K562 (cell line): ENCODE data around the gene EYA3. TPM values are rescaled to one million over a fixed set of nuclear protein-coding genes. Genes with fewer than 3 reads are reported as not detected.
A peak's percentile ranks its signal among the peaks of the same experiment; 100 is the strongest.

Source experiments
- BRCA1 ChIP-seq, 2 experiments: fragments of 450-650 bp in 1 of 2; sonication (generic) in 1 of 2; formaldehyde crosslinking in 1 of 2; IDR thresholded peaks; 2 replicates each; pipeline versions ENCODE4 v1.5.0 to v1.6.1; 2017 to 2020; ENCODE audit warnings: mild to moderate bottlenecking in 1 of 2, missing genetic modification reagents in 1 of 2
- C11orf30 ChIP-seq: fragments of 450-650 bp; IDR thresholded peaks from 2 replicates; pipeline ENCODE4 v1.6.1; 2016; ENCODE audit warnings: low read depth, mild to moderate bottlenecking
- CTBP1 ChIP-seq: fragments of 450-650 bp; IDR thresholded peaks from 2 replicates; pipeline ENCODE4 v1.6.1; 2016; ENCODE audit warnings: borderline replicate concordance
- FOXP1 ChIP-seq: sonication (generic); formaldehyde crosslinking; IDR thresholded peaks from 2 replicates; pipeline ENCODE4 v1.8.0; 2022; ENCODE audit warnings: mild to moderate bottlenecking, missing genetic modification reagents
- JUN ChIP-seq, 2 experiments: sonication (generic) in 1 of 2; formaldehyde crosslinking in 1 of 2; IDR thresholded peaks; 2 replicates each; pipeline versions ENCODE4 v1.6.1 to v1.8.0; 2012 to 2022; ENCODE audit warnings: borderline replicate concordance in 2 of 2, mild to moderate bottlenecking in 2 of 2, improper control_type of control experiment in 1 of 2, low read depth in 1 of 2, low read length in 1 of 2, missing genetic modification reagents in 1 of 2
- KAT8 ChIP-seq: fragments of 450-650 bp; IDR thresholded peaks from 2 replicates; pipeline ENCODE4 v1.6.1; 2016; ENCODE audit warnings: low read depth, mild to moderate bottlenecking
- KDM2B ChIP-seq: fragments of 250-450 bp; sonication (Bioruptor Pico); IDR thresholded peaks from 2 replicates; pipeline ENCODE4 v1.8.0; 2021; ENCODE audit warnings: mild to moderate bottlenecking, moderate library complexity
- LEF1 ChIP-seq: fragments of 450-650 bp; IDR thresholded peaks from 2 replicates; pipeline ENCODE4 v1.6.1; 2016; ENCODE audit warnings: mild to moderate bottlenecking
- MAFG ChIP-seq: fragments of 450-650 bp; conservative IDR thresholded peaks from 2 replicates; pipeline ENCODE4 v1.6.1; 2016; ENCODE audit warnings: missing genetic modification characterization, missing compliant biosample characterization
- MAFK ChIP-seq: IDR thresholded peaks from 2 replicates; pipeline ENCODE4 v1.6.1; 2011; ENCODE audit warnings: low read length, improper control_type of control experiment
- NCOA1 ChIP-seq: fragments of 450-650 bp; IDR thresholded peaks from 2 replicates; pipeline ENCODE4 v1.6.1; 2016; ENCODE audit warnings: low read depth
- NR2C2 ChIP-seq, 2 experiments: fragments of 200-800 bp in 1 of 2; sonication (Bioruptor generic) in 1 of 2; sonication (generic) in 1 of 2; formaldehyde crosslinking in 1 of 2; IDR thresholded peaks; 2 replicates each; pipeline versions ENCODE4 v1.6.1 to v1.8.0; 2016 to 2022; ENCODE audit warnings: mild to moderate bottlenecking in 1 of 2, missing compliant biosample characterization in 1 of 2, missing genetic modification characterization in 1 of 2, missing genetic modification reagents in 1 of 2
- RFX5 ChIP-seq: IDR thresholded peaks from 2 replicates; pipeline ENCODE4 v1.6.1; 2011; ENCODE audit warnings: low read depth, mild to moderate bottlenecking, improper control_type of control experiment, low read length
- TBP ChIP-seq: optimal IDR thresholded peaks from 2 replicates; pipeline ENCODE3; 2011; ENCODE audit warnings: low read depth, low read length, improper control_type of control experiment
- ZNF696 ChIP-seq: fragments of 250-450 bp; sonication (Bioruptor Pico); conservative IDR thresholded peaks from 2 replicates; pipeline ENCODE4 v1.4.0; 2020; ENCODE audit warnings: mild to moderate bottlenecking, moderate library complexity
- polyA plus RNA-seq, 8 experiments: library from polyadenylated mRNA; depleted of rRNA in 4 of 8; stranded (reverse) in 5 of 8; unstranded in 3 of 8; fragments of >200 nt; fragmentation: Nextera tagmentation in 2 of 8; fragmentation: Illumina TruSeq in 1 of 8; extraction: Ambion mirVana in 2 of 8; extraction: Trizol in 1 of 8; gene quantifications; 2 replicates each; pipeline versions ENCODE4 v1.2.1 to v1.2.3, GENCODE V29; 2011 to 2014; ENCODE audit warnings: inconsistent platforms in 1 of 8, missing spikeins in 1 of 8
- total RNA-seq, 7 experiments: library from RNA; depleted of rRNA in 6 of 7; stranded (reverse); fragments of >200 nt in 6 of 7; fragmentation: Illumina TruSeq in 2 of 7; extraction: Trizol in 2 of 7; gene quantifications; 2 replicates each; pipeline versions ENCODE4 v1.2.1 to v1.2.3, GENCODE V29; 2011 to 2021; ENCODE audit warnings: low replicate concordance in 1 of 7
- TF ChIP-seq, protein P1 (sequence below): fragments of 250-450 bp; sonication (Bioruptor Pico); IDR thresholded peaks from 2 replicates; pipeline ENCODE4 v1.4.0; 2020; ENCODE audit warnings: mild to moderate bottlenecking
- TF ChIP-seq, protein P2 (sequence below): fragments of 250-450 bp; sonication (Bioruptor Pico); IDR thresholded peaks from 2 replicates; pipeline ENCODE4 v1.4.0; 2020; ENCODE audit warnings: mild to moderate bottlenecking, moderate library complexity, borderline replicate concordance
- TF ChIP-seq, protein P3 (sequence below): fragments of 450-650 bp; formaldehyde crosslinking; IDR thresholded peaks from 2 replicates; pipeline ENCODE4 v1.4.0; 2020; ENCODE audit warnings: mild to moderate bottlenecking, moderate library complexity
- TF ChIP-seq, protein P4 (sequence below): fragments of 450-650 bp; conservative IDR thresholded peaks from 2 replicates; pipeline ENCODE4 v1.6.1; 2016; ENCODE audit warnings: missing genetic modification characterization, low read depth, mild to moderate bottlenecking, missing compliant biosample characterization, moderate library complexity

Gene EYA3
- total and polyA plus RNA-seq, 9 of the 15 experiments (the other 6 are each of a cell fraction or from before 2014, with no cell fraction given): 21.7 to 64.0 (median 43.6) TPM

DNA sequence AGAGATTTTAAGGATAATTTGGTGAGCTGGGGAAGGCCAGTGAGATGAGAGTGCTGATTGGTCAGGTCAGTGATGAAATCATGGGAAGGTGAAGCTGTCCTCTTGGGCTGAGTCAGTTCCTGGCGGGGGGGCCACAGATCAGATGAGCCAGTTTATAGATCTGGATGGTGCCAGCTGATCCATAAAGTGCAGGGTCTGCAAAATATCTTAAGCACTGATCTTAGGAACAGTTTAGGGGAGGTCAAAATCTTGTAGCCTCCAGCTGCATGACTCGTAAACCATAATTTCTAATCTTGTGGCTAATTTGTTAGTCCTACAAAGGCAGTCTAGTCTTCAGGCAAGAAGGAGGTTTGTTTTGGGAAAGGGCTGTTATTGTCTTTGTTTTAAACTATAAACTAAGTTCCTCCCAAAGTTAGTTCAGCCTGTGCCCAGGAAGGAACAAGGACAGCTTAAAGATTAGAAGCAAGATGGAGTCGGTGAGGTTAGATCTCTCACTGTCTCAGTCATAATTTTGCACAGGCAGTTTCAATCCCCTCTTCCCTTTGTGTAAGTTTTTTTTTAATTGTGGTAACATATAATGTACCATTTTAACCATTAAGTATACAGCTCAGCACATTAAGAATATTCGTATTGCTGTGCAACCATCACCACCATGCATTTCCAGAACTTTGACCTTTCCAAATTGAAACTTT lies 48.7 kb upstream of the EYA3 start (continued):
- TF ChIP-seq, protein P1, sequence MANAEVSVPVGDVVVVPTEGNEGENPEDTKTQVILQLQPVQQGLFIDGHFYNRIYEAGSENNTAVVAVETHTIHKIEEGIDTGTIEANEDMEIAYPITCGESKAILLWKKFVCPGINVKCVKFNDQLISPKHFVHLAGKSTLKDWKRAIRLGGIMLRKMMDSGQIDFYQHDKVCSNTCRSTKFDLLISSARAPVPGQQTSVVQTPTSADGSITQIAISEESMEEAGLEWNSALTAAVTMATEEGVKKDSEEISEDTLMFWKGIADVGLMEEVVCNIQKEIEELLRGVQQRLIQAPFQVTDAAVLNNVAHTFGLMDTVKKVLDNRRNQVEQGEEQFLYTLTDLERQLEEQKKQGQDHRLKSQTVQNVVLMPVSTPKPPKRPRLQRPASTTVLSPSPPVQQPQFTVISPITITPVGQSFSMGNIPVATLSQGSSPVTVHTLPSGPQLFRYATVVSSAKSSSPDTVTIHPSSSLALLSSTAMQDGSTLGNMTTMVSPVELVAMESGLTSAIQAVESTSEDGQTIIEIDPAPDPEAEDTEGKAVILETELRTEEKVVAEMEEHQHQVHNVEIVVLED (CRISPR knock-in tag): 0 out of 2 replicates have a peak, but pooled peaks have one; percentile 13
- TF ChIP-seq, protein P2, sequence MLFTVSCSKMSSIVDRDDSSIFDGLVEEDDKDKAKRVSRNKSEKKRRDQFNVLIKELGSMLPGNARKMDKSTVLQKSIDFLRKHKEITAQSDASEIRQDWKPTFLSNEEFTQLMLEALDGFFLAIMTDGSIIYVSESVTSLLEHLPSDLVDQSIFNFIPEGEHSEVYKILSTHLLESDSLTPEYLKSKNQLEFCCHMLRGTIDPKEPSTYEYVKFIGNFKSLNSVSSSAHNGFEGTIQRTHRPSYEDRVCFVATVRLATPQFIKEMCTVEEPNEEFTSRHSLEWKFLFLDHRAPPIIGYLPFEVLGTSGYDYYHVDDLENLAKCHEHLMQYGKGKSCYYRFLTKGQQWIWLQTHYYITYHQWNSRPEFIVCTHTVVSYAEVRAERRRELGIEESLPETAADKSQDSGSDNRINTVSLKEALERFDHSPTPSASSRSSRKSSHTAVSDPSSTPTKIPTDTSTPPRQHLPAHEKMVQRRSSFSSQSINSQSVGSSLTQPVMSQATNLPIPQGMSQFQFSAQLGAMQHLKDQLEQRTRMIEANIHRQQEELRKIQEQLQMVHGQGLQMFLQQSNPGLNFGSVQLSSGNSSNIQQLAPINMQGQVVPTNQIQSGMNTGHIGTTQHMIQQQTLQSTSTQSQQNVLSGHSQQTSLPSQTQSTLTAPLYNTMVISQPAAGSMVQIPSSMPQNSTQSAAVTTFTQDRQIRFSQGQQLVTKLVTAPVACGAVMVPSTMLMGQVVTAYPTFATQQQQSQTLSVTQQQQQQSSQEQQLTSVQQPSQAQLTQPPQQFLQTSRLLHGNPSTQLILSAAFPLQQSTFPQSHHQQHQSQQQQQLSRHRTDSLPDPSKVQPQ (CRISPR knock-in tag): no peak
- TF ChIP-seq, protein P3, sequence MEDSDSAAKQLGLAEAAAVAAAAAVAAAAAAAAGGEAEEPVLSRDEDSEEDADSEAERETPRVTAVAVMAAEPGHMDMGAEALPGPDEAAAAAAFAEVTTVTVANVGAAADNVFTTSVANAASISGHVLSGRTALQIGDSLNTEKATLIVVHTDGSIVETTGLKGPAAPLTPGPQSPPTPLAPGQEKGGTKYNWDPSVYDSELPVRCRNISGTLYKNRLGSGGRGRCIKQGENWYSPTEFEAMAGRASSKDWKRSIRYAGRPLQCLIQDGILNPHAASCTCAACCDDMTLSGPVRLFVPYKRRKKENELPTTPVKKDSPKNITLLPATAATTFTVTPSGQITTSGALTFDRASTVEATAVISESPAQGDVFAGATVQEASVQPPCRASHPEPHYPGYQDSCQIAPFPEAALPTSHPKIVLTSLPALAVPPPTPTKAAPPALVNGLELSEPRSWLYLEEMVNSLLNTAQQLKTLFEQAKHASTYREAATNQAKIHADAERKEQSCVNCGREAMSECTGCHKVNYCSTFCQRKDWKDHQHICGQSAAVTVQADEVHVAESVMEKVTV (CRISPR knock-in tag): no peak
- TF ChIP-seq C11orf30: peak; percentile 58
- TF ChIP-seq NCOA1: no peak
- TF ChIP-seq, protein P4, sequence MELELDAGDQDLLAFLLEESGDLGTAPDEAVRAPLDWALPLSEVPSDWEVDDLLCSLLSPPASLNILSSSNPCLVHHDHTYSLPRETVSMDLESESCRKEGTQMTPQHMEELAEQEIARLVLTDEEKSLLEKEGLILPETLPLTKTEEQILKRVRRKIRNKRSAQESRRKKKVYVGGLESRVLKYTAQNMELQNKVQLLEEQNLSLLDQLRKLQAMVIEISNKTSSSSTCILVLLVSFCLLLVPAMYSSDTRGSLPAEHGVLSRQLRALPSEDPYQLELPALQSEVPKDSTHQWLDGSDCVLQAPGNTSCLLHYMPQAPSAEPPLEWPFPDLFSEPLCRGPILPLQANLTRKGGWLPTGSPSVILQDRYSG (tag): 0 out of 2 replicates have a peak, but pooled peaks have one; percentile 43
- no peak for TF ChIP-seq NR2C2 (CRISPR knock-in tag; IDR thresholded peaks at IDR 0.05)
- TF ChIP-seq NR2C2 (tag; IDR thresholded peaks at IDR 0.05): no peak
- TF ChIP-seq KDM2B (CRISPR knock-in tag): no peak
- 0 out of 2 replicates have a peak, but pooled peaks have one; percentile 20 for TF ChIP-seq MAFK
- TF ChIP-seq ZNF696: no peak
- no peak for TF ChIP-seq LEF1
- peak; percentile 75; the same call in 1 of the 2 replicates for TF ChIP-seq JUN (IDR thresholded peaks at IDR 0.05; ENCODE audit: borderline replicate concordance, low read depth, low read length)
- no peak for TF ChIP-seq JUN (CRISPR knock-in tag; IDR thresholded peaks at IDR 0.05; ENCODE audit: borderline replicate concordance)
- no peak for TF ChIP-seq KAT8
- TF ChIP-seq CTBP1: no peak
- TF ChIP-seq TBP: no peak
- TF ChIP-seq BRCA1 (IDR thresholded peaks at IDR 0.05): no peak
- no peak for TF ChIP-seq BRCA1 (CRISPR knock-in tag; IDR thresholded peaks at IDR 0.05)
- no peak for TF ChIP-seq RFX5
- TF ChIP-seq MAFG (tag): 0 out of 2 replicates have a peak, but pooled peaks have one; percentile 18
- no peak for TF ChIP-seq FOXP1 (CRISPR knock-in tag)
